Tibial nerve (tissue), 4 donors: ENCODE results near the gene SLC35F3.

Experiments
- CTCF ChIP-seq, 5 experiments: fragments of 200-600 bp in 3 of 5; fragments of 450-650 bp in 2 of 5; sonication (generic) in 3 of 5; IDR thresholded peaks; one replicate each; pipeline ENCODE4 v1.5.1; 2016 to 2019; ENCODE audit warnings: antibody characterized with exemption in 5 of 5, mild to moderate bottlenecking in 3 of 5, moderate library complexity in 2 of 5
- EP300 ChIP-seq, 2 donors: sonication (generic); formaldehyde crosslinking; IDR thresholded peaks; one replicate each; pipeline ENCODE4 v1.6.1; 2017; ENCODE audit warnings: antibody characterized with exemption in 2 of 2, mild to moderate bottlenecking in 1 of 2

GRCh38 chr1:234014208-234014607, 109.7 kb downstream of the SLC35F3 start:
- TF ChIP-seq CTCF (IDR thresholded peaks at IDR 0.05) (no peak), EP300 (IDR thresholded peaks at IDR 0.05) (no peak)
